SK-N-SH (cell line): ENCODE data around the gene ERICH6. TPM values are rescaled to one million over a fixed set of nuclear protein-coding genes. Genes with fewer than 3 reads are reported as not detected.

Experiments
- CTCF ChIA-PET: fragments of 300-600, 350-600 bp; formaldehyde crosslinking; extraction: SDS; loops from one replicate; lab custom pipeline; 2021; lab: Yijun Ruan, JAX
- POLR2A ChIA-PET: fragments of 350-600 bp; sonication (Branson Sonifier 250); formaldehyde crosslinking; extraction: SDS; loops from one replicate; lab custom pipeline; 2020; ENCODE audit warnings: antibody characterized with exemption, inconsistent platforms; lab: Yijun Ruan, JAX
- DNase-seq: peaks from one replicate; pipeline ENCODE4 v3.0.0; 2012
- H2AFZ ChIP-seq: fragments of 200-600 bp; sonication (generic); 2 replicates; pipeline ENCODE4 v1.8.1; 2016; ENCODE audit warnings: antibody characterized with exemption, mild to moderate bottlenecking, low read depth
- H3F3A ChIP-seq: fragments of 200-600 bp; sonication (generic); replicated peaks from 2 replicates; pipeline ENCODE3; 2016; ENCODE audit warnings: antibody characterized with exemption, mild to moderate bottlenecking; ENCODE audit not compliant: insufficient read depth
- H3K27ac ChIP-seq, 2 experiments: fragments of 200-500 bp in 1 of 2; fragments of 200-600 bp in 1 of 2; sonication (Bioruptor generic) in 1 of 2; sonication (generic), shearing (Covaris generic) in 1 of 2; 2 replicates each; pipeline versions ENCODE4 v1.5.1 to v1.6.1; 2014 to 2016; ENCODE audit warnings: low read depth in 2 of 2, inconsistent platforms in 1 of 2, low read length in 1 of 2, mild to moderate bottlenecking in 1 of 2, mixed read lengths in 1 of 2
- H3K27me3 ChIP-seq: fragments of 200-600 bp; sonication (generic), shearing (Covaris generic); 2 replicates; pipeline ENCODE4 v1.6.1; 2016; ENCODE audit warnings: mixed run types; ENCODE audit not compliant: insufficient read depth
- H3K36me3 ChIP-seq, 2 experiments: fragments of 200-500 bp in 1 of 2; fragments of 200-600 bp in 1 of 2; sonication (Bioruptor generic) in 1 of 2; sonication (generic) in 1 of 2; replicated peaks in 1 of 2; 2 replicates each; pipeline versions ENCODE3 to v1.5.1; 2014 to 2016; ENCODE audit warnings: low read length in 1 of 2, mild to moderate bottlenecking in 1 of 2; ENCODE audit not compliant: insufficient read depth in 2 of 2, control insufficient read depth in 1 of 2
- H3K4me1 ChIP-seq, 2 experiments: fragments of 200-500 bp in 1 of 2; fragments of 200-600 bp in 1 of 2; sonication (Bioruptor generic) in 1 of 2; sonication (generic), shearing (Covaris generic) in 1 of 2; 2 replicates each; pipeline versions ENCODE4 v1.5.1 to v1.6.1; 2014 to 2016; ENCODE audit warnings: low read depth in 1 of 2, low read length in 1 of 2, mixed run types in 1 of 2; ENCODE audit not compliant: insufficient read depth in 2 of 2, control insufficient read depth in 1 of 2
- H3K4me2 ChIP-seq: fragments of 200-600 bp; sonication (generic), shearing (Covaris generic); 2 replicates; pipeline ENCODE4 v1.6.1; 2017; ENCODE audit warnings: mixed run types
- H3K4me3 ChIP-seq, 2 experiments: fragments of 200-500 bp in 1 of 2; fragments of 200-600 bp in 1 of 2; sonication (Bioruptor generic) in 1 of 2; sonication (generic), shearing (Covaris generic) in 1 of 2; 2 replicates each; pipeline versions ENCODE4 v1.5.1 to v1.8.1; 2014 to 2016; ENCODE audit warnings: low read depth in 2 of 2, inconsistent platforms in 1 of 2, low read length in 1 of 2, mild to moderate bottlenecking in 1 of 2, mixed read lengths in 1 of 2, moderate library complexity in 1 of 2
- H3K79me2 ChIP-seq: fragments of 200-600 bp; sonication (generic); 2 replicates; pipeline ENCODE4 v1.8.1; 2017; ENCODE audit warnings: mild to moderate bottlenecking; ENCODE audit not compliant: insufficient read depth
- H3K9ac ChIP-seq: fragments of 200-600 bp; sonication (generic); 2 replicates; pipeline ENCODE4 v1.6.1; 2017; ENCODE audit warnings: mixed run types
- H3K9me2 ChIP-seq: fragments of 200-600 bp; sonication (generic); 2 replicates; pipeline ENCODE4 v1.6.1; 2017; ENCODE audit warnings: mixed run types
- H3K9me3 ChIP-seq: fragments of 200-600 bp; sonication (generic); 2 replicates; pipeline ENCODE4 v1.6.1; 2017; ENCODE audit warnings: mixed run types, mild to moderate bottlenecking, moderate library complexity
- H4K20me1 ChIP-seq: fragments of 200-600 bp; sonication (generic); 2 replicates; pipeline ENCODE4 v1.6.1; 2017; ENCODE audit warnings: mild to moderate bottlenecking, mixed run types; ENCODE audit not compliant: insufficient read depth
- CHD2 ChIP-seq: fragments of 150-350 bp; IDR thresholded peaks from 2 replicates; pipeline ENCODE4 v1.6.1; 2018; ENCODE audit warnings: low read length; ENCODE audit not compliant: partially characterized antibody
- ELF1 ChIP-seq: IDR thresholded peaks from 2 replicates; pipeline ENCODE4 v1.4.0; 2012
- EZH2phosphoT487 ChIP-seq: fragments of 200-600 bp; sonication (generic); IDR thresholded peaks from 2 replicates; pipeline ENCODE4 v1.6.1; 2017; ENCODE audit warnings: low read depth, mixed run types, mild to moderate bottlenecking, antibody characterized with exemption, moderate library complexity, borderline replicate concordance
- FOSL2 ChIP-seq: IDR thresholded peaks from 2 replicates; pipeline ENCODE4 v1.4.0; 2012; ENCODE audit warnings: low read depth, mild to moderate bottlenecking, moderate library complexity, borderline replicate concordance
- FOXJ3 ChIP-seq: sonication (generic); formaldehyde crosslinking; IDR thresholded peaks from 2 replicates; pipeline ENCODE4 v1.5.1; 2020; ENCODE audit warnings: mild to moderate bottlenecking, missing genetic modification reagents
- FOXM1 ChIP-seq: IDR thresholded peaks from 2 replicates; pipeline ENCODE4 v1.4.0; 2012; ENCODE audit warnings: low read depth, mild to moderate bottlenecking
- GABPA ChIP-seq: IDR thresholded peaks from 2 replicates; pipeline ENCODE4 v1.4.0; 2012; ENCODE audit warnings: low read depth, mild to moderate bottlenecking
- IRF3 ChIP-seq: fragments of 150-350 bp; IDR thresholded peaks from 2 replicates; pipeline ENCODE4 v1.6.1; 2016; ENCODE audit warnings: mild to moderate bottlenecking, low read depth, low read length
- JUND ChIP-seq: IDR thresholded peaks from 2 replicates; pipeline ENCODE4 v1.4.0; 2012
- MEF2A ChIP-seq: IDR thresholded peaks from 2 replicates; pipeline ENCODE4 v1.4.0; 2012; ENCODE audit warnings: low read depth, borderline replicate concordance
- MXI1 ChIP-seq: IDR thresholded peaks from 2 replicates; pipeline ENCODE4 v1.6.1; 2012; ENCODE audit warnings: mild to moderate bottlenecking, low read depth, low read length, improper control_type of control experiment
- NFIC ChIP-seq: IDR thresholded peaks from 2 replicates; pipeline ENCODE4 v1.4.0; 2012; ENCODE audit warnings: borderline replicate concordance
- NRF1 ChIP-seq: IDR thresholded peaks from 2 replicates; pipeline ENCODE4 v1.6.1; 2012; ENCODE audit warnings: low read depth, mild to moderate bottlenecking, low read length
- RAD21 ChIP-seq: IDR thresholded peaks from 2 replicates; pipeline ENCODE4 v1.6.1; 2012; ENCODE audit warnings: mild to moderate bottlenecking, low read length
- RXRA ChIP-seq: IDR thresholded peaks from 2 replicates; pipeline ENCODE4 v1.4.0; 2012; ENCODE audit warnings: low read depth, mild to moderate bottlenecking, borderline replicate concordance
- SMC3 ChIP-seq: IDR thresholded peaks from 2 replicates; pipeline ENCODE4 v1.6.1; 2012; ENCODE audit warnings: low read depth, low read length, improper control_type of control experiment
- TEAD4 ChIP-seq: IDR thresholded peaks from 2 replicates; pipeline ENCODE4 v1.4.0; 2012; ENCODE audit warnings: mild to moderate bottlenecking, borderline replicate concordance; ENCODE audit not compliant: insufficient read depth
- USF1 ChIP-seq: IDR thresholded peaks from 2 replicates; pipeline ENCODE4 v1.4.0; 2012; ENCODE audit warnings: low read depth, borderline replicate concordance
- USF2 ChIP-seq: fragments of 150-350 bp; IDR thresholded peaks from 2 replicates; pipeline ENCODE4 v1.6.1; 2017; ENCODE audit warnings: antibody characterized with exemption, low read length, low read depth, borderline replicate concordance
- YY1 ChIP-seq: IDR thresholded peaks from 2 replicates; pipeline ENCODE4 v1.4.0; 2012; ENCODE audit warnings: low read depth, mild to moderate bottlenecking
- WGBS: methylation state at CpG from one replicate; pipeline ENCODE4 v1.1.6; 2017; ENCODE audit warnings: low lambda C conversion rate; 5-methylcytosine and 5-hydroxymethylcytosine counted together
- polyA plus RNA-seq, 3 experiments: library from polyadenylated mRNA; depleted of rRNA; stranded (reverse); fragments of >200 nt; gene quantifications; 2 replicates each; pipeline ENCODE4 v1.2.3, GENCODE V29; 2012
- TF ChIP-seq, protein P1 (sequence below): fragments of 200-600 bp; sonication (generic); IDR thresholded peaks from 2 replicates; pipeline ENCODE4 v1.6.1; 2017; ENCODE audit warnings: antibody characterized with exemption, mild to moderate bottlenecking, moderate library complexity
- TF ChIP-seq, protein P2 (sequence below): IDR thresholded peaks from 2 replicates; pipeline ENCODE4 v1.4.0; 2012; ENCODE audit warnings: low read depth

Gene ERICH6
- polyA plus RNA-seq, 1 of the 3 experiments (the other 2 are of a cell fraction): 0.08 TPM

DNA sequence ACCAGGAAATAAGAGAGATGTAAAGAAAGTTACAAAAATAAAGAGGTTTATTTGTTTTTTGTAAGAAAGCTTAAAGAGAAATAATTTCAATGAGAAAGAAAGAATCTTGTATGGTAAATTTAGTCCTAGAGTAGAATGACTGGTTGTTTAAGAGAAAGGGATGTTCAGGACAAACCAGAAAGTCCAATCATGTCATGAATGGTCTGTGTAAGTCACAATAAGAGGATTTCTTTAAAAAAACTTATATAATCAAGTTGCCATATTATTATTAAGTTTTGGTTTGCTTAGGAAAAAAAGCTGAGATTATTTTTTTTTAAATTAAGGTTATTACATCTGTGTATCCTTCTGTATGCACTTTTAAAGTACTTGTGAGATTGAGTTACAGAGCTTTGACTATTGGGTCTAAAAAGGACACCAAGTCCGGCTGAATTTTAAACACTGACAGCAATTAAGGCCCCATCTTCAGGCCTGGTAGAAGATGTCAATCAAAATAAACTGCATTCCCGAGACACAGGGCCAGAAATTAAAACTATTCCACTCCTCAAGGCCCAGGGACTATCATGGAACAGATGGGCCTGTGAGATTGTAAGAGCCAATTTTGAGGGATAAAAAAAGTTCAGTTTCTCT, 12.2 kb downstream of the ERICH6 start:
- Histone ChIP-seq H3K4me1 (no peaks in the 10 kb centered on the region), H3K36me3 (no peaks in the 10 kb centered on the region), H2AFZ (no peak overlapping the region), H3K9me3 (peaks cover 15% of the 10 kb centered on the region), H3F3A (no peaks in the 10 kb centered on the region), H3K9ac (no peak overlapping the region), H3K79me2 (no peaks in the 10 kb centered on the region), H3K4me3 (no peak overlapping the region), H3K4me2 (no peak overlapping the region), H3K9me2 (no peaks in the 10 kb centered on the region), H3K27me3 (peaks cover 4% of the 10 kb centered on the region; the same call in 1 of the 2 replicates), H3K27ac (no peak overlapping the region), H4K20me1 (no peaks in the 10 kb centered on the region)
- 25% methylated on average over 2 of the region's 2 CpGs for WGBS
- ChIA-PET POLR2A (no interaction called here), CTCF (no interaction called here)
- no peak for TF ChIP-seq RXRA
- no peak for TF ChIP-seq FOXJ3 (CRISPR knock-in tag)
- no peak for TF ChIP-seq JUND
- no peak for TF ChIP-seq YY1
- no peak for TF ChIP-seq SMC3
- no peak for TF ChIP-seq FOSL2
- TF ChIP-seq USF1: no peak
- no peak for TF ChIP-seq FOXM1
- no peak for TF ChIP-seq TEAD4
- no peak for TF ChIP-seq RAD21
- no peak for TF ChIP-seq MXI1
- no peak for TF ChIP-seq NFIC
- TF ChIP-seq MEF2A: no peak
- no peak for TF ChIP-seq IRF3
- TF ChIP-seq EZH2phosphoT487: no peak
- TF ChIP-seq GABPA: no peak
- TF ChIP-seq, all 33 proteins: peak for 0
- DNase-seq: no peak

DNA sequence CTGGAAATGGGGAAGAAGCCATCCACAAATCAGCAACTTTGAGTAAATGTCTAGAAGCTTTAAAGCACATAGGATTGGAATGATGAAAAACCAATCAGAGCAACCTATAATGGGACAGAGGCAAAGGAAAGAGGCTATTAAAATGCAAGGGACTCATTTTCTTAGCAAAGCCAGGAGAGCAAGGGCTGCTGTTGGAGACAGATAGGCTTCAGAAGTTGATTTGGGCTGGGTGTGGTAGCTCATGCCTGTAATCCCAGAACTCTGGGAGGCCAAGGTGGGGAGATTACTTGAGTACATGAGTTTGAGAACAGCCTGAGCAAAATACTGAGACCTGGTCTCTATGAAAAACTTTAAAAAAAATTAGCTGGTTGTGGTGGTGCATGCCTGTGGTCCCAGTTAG, 16.1 kb downstream of the ERICH6 start:
- no peak overlapping the region for H3K4me3 ChIP-seq
- no peak overlapping the region for H3K27ac ChIP-seq
- H3K9me3 ChIP-seq: peaks cover 10% of the 10 kb centered on the region
- H4K20me1 ChIP-seq: no peaks in the 10 kb centered on the region
- ChIA-PET CTCF (interaction anchor here (0.7 kb wide), 1 partner anchor 85 kb away, joined by 3 read pairs; no protein-coding TSS in a partner anchor), POLR2A (no interaction called here)
- H3K9me2 ChIP-seq: no peaks in the 10 kb centered on the region
- no peak overlapping the region for H3K9ac ChIP-seq
- no peak for DNase-seq
- no peak overlapping the region for H3K4me2 ChIP-seq
- H3K27me3 ChIP-seq: peaks cover 5% of the 10 kb centered on the region; the same call in 1 of the 2 replicates
- H2AFZ ChIP-seq: no peak overlapping the region
- H3K79me2 ChIP-seq: no peaks in the 10 kb centered on the region
- H3K4me1 ChIP-seq: no peaks in the 10 kb centered on the region
- H3K36me3 ChIP-seq: no peaks in the 10 kb centered on the region
- no peaks in the 10 kb centered on the region for H3F3A ChIP-seq
- TF ChIP-seq USF2: no peak
- TF ChIP-seq NFIC: no peak
- TF ChIP-seq, protein P1, sequence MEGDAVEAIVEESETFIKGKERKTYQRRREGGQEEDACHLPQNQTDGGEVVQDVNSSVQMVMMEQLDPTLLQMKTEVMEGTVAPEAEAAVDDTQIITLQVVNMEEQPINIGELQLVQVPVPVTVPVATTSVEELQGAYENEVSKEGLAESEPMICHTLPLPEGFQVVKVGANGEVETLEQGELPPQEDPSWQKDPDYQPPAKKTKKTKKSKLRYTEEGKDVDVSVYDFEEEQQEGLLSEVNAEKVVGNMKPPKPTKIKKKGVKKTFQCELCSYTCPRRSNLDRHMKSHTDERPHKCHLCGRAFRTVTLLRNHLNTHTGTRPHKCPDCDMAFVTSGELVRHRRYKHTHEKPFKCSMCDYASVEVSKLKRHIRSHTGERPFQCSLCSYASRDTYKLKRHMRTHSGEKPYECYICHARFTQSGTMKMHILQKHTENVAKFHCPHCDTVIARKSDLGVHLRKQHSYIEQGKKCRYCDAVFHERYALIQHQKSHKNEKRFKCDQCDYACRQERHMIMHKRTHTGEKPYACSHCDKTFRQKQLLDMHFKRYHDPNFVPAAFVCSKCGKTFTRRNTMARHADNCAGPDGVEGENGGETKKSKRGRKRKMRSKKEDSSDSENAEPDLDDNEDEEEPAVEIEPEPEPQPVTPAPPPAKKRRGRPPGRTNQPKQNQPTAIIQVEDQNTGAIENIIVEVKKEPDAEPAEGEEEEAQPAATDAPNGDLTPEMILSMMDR: no peak
- TF ChIP-seq USF1: no peak
- no peak for TF ChIP-seq FOXJ3 (CRISPR knock-in tag)
- TF ChIP-seq TEAD4: no peak
- TF ChIP-seq NRF1: no peak
- no peak for TF ChIP-seq MEF2A
- TF ChIP-seq, protein P2, sequence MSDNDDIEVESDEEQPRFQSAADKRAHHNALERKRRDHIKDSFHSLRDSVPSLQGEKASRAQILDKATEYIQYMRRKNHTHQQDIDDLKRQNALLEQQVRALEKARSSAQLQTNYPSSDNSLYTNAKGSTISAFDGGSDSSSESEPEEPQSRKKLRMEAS: no peak
- TF ChIP-seq IRF3: no peak
- TF ChIP-seq CHD2: no peak
- no peak for TF ChIP-seq YY1
- TF ChIP-seq ELF1: no peak
